HG03354 (cell line): ENCODE measurements around the gene MLXIP.

Source experiments
- ATAC-seq: cut with Tn5 transposase; IDR thresholded peaks from one replicate; pipeline ENCODE4 v1.9.1; 2021; ENCODE audit warnings: mild to moderate bottlenecking; ENCODE audit not compliant: unreplicated experiment, poor library complexity, severe bottlenecking

The MLXIP gene

DNA sequence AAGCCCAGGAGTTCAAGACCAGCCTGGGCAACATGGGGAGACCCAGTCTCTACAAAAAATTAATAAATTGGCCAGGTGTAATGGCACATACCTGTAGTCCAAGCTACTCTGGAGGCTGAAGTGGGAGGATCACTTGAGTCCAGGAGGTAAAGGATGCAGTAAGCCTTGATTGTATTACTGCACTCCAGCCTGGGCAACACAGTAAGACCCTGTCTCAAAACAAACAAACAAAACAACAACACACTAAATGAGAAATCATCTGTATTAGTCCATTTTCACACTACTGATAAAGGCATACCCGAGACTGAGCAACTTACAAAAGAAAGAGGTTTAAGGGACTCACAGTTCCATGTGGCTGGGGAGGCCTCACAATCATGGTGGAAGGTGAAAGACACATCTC is 4.7 kb upstream of the MLXIP start:
- ATAC-seq = no peak

- no peak for ATAC-seq
These were observed 1.6 kb upstream of the MLXIP start for GRCh38 chr12:122076743-122077495.

- peak; percentile 8 for ATAC-seq
These were observed 526 bp downstream of the MLXIP start for GRCh38 chr12:122079033-122079531.

- no peak for ATAC-seq
These were observed 1.1 kb downstream of the MLXIP start for GRCh38 chr12:122079532-122080081.

DNA sequence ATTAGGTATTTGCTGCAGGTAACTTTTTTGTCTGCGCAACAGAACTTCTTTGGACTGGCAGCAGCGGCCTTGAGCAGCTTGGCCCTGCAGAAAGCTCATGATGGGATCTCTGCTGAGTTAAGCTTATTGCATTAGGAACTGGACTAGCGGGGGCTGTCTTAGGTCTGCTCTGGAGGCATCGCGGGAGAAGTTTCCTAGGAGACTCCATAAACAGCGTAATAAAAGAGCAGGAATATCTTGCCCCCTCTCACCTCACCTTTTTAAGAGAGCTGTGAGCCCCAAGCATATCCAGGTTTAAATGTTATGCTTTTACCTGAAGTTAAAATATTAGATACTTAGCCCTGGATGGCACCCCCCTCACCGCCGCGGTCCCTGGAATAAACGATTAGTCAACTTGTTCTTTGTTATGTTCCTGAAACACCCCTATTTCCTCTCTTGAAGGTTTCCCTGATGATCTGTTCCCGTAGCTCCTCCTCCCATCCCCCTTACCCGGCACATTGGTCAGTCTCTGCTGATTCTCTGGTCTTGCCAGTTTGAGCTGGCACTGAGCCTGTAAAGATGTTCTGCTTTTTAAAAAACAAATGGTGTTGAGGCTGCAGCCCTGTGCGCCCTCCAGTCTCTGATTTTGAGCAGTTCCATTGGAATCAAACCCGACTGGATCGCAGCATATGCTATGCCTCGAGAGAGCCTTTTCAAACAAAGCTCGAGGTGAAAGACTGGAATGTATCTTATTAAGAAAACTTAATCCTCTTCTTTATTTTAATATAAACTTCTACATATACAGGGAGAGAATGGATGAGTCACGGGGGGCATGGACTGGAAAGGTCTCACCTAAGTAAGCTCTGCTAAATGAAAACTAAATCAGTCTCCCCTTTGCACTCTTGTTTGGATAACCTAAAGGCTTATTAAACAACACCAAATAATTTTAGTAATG is 1.9 kb downstream of the MLXIP start:
- no peak for ATAC-seq

- no peak for ATAC-seq
These were observed 2.6 kb downstream of the MLXIP start for GRCh38 chr12:122081083-122081696.

DNA sequence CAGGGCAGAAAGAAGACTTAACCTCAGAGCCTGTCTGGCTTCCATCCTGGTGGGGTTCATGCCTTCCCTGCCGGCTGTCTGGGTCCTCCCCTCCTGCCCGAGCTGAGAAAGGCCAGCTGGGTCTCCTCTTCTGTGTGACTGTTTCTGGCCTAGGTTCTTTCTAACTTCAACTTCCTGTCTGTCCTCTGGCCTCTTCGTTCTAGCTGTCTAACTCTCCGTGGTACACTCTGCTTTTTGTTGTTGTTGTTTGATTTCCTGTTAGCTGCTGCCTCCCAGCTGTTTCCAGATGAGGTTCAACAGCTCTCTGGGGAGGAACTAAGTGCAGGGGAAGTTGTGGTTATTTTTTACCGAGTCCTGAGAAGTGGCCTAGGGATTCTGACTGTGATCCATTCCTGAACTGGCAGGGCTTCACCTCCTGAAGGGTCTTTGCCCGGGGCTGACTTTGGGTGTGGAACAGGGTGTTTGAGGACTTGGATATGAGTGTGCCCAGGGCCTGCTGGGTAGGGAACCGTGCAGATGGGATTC is 3.2 kb downstream of the MLXIP start:
- ATAC-seq = peak; percentile 61

DNA sequence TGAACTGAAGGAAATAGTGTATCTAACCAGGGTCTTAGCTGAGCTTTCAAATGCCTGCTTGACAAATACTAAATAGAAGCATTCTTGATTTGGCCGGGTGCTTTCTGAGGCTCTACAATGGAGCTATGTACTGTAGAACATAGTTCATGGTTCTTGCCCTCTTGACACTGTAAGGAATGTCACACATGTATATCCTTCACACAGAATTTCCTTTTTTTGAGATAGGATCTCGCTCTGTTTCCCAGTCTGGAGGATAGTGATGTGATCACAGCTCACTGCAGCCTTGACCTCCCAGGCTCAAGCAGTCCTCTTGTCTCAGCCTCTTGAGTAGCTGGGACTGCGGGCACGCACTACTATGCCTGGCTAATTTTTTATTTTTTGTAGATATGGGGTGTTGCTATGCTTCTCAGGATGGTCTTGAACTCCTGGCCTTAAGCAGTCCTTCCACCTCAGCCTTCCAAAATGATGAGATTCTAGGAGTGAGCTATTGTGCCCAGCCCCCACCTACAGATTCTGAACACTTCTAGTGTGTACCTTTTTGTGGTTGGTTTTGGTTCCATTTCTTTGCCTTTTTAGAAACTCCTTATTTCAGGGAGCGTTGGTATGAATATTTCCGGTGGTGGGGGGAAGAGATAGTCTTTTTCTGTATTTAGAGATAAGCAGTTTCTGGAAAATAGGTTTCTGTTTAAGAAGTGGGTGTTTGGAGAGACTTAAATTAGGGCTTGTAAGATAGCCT is 4.2 kb downstream of the MLXIP start:
- no peak for ATAC-seq

DNA sequence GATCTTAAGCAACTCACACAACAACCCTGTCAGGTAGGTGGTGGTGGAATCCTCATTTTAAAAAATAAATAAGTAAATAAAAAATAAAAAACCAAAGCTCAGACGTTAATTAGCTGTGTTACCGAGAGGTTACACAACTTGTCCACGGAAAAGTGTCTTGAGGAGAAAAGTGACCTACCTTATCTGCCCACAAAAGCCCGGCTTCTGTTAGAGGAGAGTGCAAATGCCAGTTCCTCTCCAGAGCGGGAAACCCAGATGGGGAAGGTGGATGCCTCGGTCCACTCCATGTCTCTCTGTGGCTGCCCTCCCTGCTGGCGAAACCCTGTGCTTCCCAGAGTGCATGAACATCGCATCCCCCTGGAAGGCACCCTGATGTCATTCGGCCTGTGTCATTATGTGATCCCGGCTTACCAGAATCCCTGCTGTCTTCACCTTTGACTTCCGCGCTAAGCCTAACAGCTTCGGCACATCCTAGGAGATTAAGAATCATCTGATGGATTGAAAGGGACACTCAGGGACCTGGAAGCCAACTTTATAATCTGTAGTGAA is 6.4 kb downstream of the MLXIP start:
- no peak for ATAC-seq

- ATAC-seq = no peak
These were observed 7.0 kb downstream of the MLXIP start for GRCh38 chr12:122085591-122085990.

DNA sequence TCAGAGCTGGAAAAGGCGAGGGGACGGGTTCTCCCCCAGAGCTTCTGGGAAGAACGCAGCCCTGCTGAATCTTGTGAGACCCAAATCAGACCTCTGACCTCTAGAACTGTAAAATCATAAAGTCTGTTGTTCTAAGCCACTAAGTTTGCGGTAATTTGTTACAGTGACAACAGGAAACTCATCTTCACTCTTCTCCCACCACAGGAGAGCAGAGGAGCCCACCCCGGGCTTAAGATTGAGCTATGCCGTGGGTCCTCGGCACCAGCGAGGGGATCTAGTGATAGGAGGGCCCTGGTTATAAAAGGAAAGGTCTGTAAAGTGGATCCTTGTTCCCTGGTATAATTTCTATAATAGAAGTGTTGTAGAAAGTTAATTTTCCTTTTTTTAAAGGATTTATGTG is 7.6 kb downstream of the MLXIP start:
- no peak for ATAC-seq

DNA sequence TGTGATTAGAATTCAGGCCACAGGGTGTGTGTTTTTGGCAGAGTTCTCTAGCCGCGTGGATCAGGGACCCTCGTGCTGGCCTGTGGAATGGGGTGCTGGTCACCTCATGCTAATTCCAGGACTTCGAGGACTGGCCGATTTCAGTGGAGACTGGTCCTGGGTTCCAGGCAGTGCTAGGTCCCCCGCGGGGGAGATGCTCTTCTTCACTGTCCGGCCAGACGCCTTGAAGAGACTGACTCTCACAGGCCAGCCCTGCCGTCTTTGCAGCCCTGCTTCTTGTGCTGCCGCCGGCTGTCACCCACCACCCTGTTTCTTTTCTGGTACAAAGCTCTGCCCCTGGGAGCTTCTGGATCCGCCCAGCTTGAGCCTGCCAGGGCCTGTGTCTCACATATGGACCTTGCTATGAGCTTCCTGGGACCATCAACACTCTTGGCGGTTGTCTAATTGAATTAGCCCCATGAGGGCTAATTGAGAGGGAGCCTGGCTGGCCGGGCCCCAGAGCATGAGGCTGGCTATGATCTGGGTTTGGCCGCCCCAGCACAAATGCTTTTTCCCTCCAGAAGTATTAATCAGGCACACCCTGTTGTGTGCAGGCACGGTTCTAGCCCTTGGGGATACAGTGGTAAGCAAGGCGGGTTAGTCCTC is 8.2 kb downstream of the MLXIP start:
- ATAC-seq = no peak

DNA sequence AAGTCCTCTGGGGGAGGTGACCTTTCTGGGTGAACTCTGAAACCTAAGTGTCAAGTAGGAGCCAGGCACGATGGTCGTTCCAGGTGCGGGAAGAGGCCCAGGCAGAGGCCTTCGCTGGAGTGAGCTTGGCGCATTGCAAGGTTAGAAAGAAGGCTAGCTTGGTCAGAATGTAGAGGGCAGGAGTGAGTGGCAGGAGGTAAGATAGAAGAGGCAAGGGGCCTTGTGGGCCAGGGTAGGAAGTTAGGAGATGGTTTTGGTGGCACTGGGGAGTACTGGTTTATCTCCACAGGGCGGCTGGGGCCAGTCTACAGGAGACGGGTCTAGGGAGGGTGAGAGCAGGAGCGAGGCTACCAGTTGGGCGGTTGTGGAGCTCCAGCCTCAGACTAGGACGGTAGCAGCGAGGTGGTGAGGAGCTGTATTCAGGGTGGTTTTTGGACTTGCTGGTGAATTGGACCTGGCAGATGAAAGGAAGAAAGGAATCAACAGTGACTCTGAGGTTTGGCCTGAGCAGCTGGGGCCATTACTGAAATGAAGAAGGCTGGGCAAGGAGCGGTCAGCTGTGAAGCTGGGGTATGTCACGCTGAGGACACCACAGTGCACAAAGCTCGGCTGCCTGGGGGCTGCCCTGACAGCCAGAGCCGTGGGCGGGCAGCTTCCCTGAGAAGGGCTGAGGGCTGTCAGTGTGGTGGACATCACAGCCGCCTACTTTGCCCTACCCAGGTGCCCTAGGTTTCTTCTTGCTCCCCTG is 9.0 kb downstream of the MLXIP start:
- ATAC-seq = no peak

GRCh38 chr12:122088179-122088810 is 9.7 kb downstream of the MLXIP start:
- no peak for ATAC-seq

- no peak for ATAC-seq
These were observed 10.5 kb downstream of the MLXIP start for GRCh38 chr12:122089077-122089476.

- ATAC-seq = no peak
These were observed 12.4 kb downstream of the MLXIP start for GRCh38 chr12:122090759-122091515.
